DOHH2 (cell line): ENCODE data around the gene BCOR.
A peak's percentile ranks its signal among the peaks of the same experiment; 100 is the strongest.

Experiments used
- H3F3A ChIP-seq: fragments of 200-600 bp; sonication (generic), shearing (Covaris generic); 2 replicates; pipeline ENCODE4 v1.6.0; 2016; ENCODE audit warnings: antibody characterized with exemption, mild to moderate bottlenecking; ENCODE audit not compliant: control insufficient read depth, insufficient read depth
- H3K27ac ChIP-seq: fragments of 200-600 bp; sonication (generic); 2 replicates; pipeline ENCODE4 v1.5.1; 2014; ENCODE audit warnings: low read depth, mild to moderate bottlenecking, low read length, moderate library complexity
- H3K27me3 ChIP-seq: fragments of 200-600 bp; sonication (generic); 2 replicates; pipeline ENCODE4 v1.6.1; 2014; ENCODE audit warnings: mild to moderate bottlenecking, low read length, mixed read lengths; ENCODE audit not compliant: control insufficient read depth
- H3K36me3 ChIP-seq: fragments of 200-600 bp; sonication (generic); 2 replicates; pipeline ENCODE4 v1.6.1; 2014; ENCODE audit warnings: mild to moderate bottlenecking, low read length, moderate library complexity, mixed read lengths; ENCODE audit not compliant: control insufficient read depth
- H3K4me1 ChIP-seq: fragments of 200-600 bp; sonication (generic); 2 replicates; pipeline ENCODE4 v1.6.1; 2014; ENCODE audit warnings: mild to moderate bottlenecking, low read length, mixed read lengths; ENCODE audit not compliant: control insufficient read depth
- H3K4me2 ChIP-seq: fragments of 200-600 bp; sonication (generic); 2 replicates; pipeline ENCODE4 v1.6.0; 2014; ENCODE audit warnings: mild to moderate bottlenecking, low read length, moderate library complexity
- H3K4me3 ChIP-seq: fragments of 200-600 bp; sonication (generic); 2 replicates; pipeline ENCODE4 v1.5.1; 2014; ENCODE audit warnings: mild to moderate bottlenecking, low read length, mixed read lengths
- H3K79me2 ChIP-seq: fragments of 200-600 bp; sonication (generic); 2 replicates; pipeline ENCODE4 v1.6.1; 2014; ENCODE audit warnings: mild to moderate bottlenecking, low read length, mixed read lengths; ENCODE audit not compliant: control insufficient read depth
- H3K9me2 ChIP-seq: fragments of 200-600 bp; sonication (generic); replicated peaks from 2 replicates; pipeline ENCODE4 v1.6.1; 2014; ENCODE audit warnings: mild to moderate bottlenecking, low read length, mixed read lengths; ENCODE audit not compliant: control insufficient read depth
- H3K9me3 ChIP-seq: fragments of 200-600 bp; sonication (generic); 2 replicates; pipeline ENCODE4 v1.6.1; 2014; ENCODE audit warnings: antibody characterized with exemption, low read length, mixed read lengths; ENCODE audit not compliant: control insufficient read depth, insufficient read depth
- H4K20me1 ChIP-seq: fragments of 200-600 bp; sonication (generic); 2 replicates; pipeline ENCODE4 v1.6.0; 2014; ENCODE audit warnings: low read depth, mild to moderate bottlenecking, antibody characterized with exemption, low read length, moderate library complexity; ENCODE audit not compliant: control insufficient read depth, insufficient read depth
- CTCF ChIP-seq: fragments of 200-600 bp; sonication (generic); IDR thresholded peaks from one replicate; pipeline ENCODE4 v1.5.1; 2014; ENCODE audit warnings: antibody characterized with exemption, mild to moderate bottlenecking, low read depth, low read length; ENCODE audit not compliant: poor library complexity, severe bottlenecking
- EZH2phosphoT487 ChIP-seq: fragments of 200-600 bp; sonication (generic); IDR thresholded peaks from 2 replicates; pipeline ENCODE4 v1.6.1; 2017; ENCODE audit warnings: borderline replicate concordance, mild to moderate bottlenecking, antibody characterized with exemption, low read length, moderate library complexity, mixed read lengths

The BCOR gene

DNA sequence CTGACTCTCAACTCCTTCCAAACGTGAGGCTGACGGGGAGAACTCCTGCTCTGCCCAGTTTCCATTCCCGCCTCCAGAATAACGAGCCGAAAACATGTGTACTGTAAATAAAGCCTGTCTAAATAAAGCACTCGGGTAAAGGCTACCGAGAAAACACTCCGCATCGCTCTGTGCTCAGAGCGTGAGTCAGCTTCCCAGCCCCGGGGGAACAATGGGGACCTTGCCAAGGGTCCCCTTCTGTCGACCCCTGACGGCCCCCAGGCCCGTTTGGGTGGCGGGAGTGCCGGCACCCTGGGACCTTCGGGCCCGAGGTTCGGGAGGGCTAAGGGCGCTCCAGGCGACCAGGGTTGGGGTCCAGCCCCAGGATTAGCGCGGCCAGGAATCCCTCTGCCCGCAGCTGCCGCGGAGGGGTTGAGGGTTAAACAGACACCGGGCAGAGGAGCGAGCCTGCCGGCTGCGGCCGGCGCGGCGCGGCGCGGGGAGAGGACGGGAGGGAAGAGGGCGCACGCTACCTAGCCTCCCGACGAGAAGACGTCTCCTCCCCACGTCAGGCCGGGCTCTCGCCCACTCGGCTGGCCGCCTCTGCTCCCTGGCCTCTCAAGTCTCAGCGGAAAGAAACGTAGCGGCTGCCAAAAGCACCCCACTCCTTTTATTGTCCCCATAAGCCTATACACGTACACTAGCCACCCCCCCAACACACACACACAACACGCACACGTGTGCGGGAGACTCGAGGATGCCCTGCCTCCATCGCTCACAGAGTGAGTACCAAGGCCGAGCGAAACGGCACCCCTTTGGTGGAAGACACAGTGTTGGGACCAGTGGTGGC lies 85.5 kb downstream of the BCOR start:
- Histone ChIP-seq H3K4me1 (peaks cover 22% of the 10 kb centered on the region), H3K79me2 (no peaks in the 10 kb centered on the region), H3K27ac (no peak overlapping the region), H3K4me3 (no peak overlapping the region), H3K4me2 (peak overlapping the region; percentile 80; the same call in 1 of the 2 replicates), H3K9me3 (no peaks in the 10 kb centered on the region), H4K20me1 (no peaks in the 10 kb centered on the region), H3K36me3 (no peaks in the 10 kb centered on the region), H3K27me3 (peaks cover 58% of the 10 kb centered on the region), H3K9me2 (no peaks in the 10 kb centered on the region), H3F3A (no peaks in the 10 kb centered on the region)
- TF ChIP-seq EZH2phosphoT487 (no peak), CTCF (no peak)

DNA sequence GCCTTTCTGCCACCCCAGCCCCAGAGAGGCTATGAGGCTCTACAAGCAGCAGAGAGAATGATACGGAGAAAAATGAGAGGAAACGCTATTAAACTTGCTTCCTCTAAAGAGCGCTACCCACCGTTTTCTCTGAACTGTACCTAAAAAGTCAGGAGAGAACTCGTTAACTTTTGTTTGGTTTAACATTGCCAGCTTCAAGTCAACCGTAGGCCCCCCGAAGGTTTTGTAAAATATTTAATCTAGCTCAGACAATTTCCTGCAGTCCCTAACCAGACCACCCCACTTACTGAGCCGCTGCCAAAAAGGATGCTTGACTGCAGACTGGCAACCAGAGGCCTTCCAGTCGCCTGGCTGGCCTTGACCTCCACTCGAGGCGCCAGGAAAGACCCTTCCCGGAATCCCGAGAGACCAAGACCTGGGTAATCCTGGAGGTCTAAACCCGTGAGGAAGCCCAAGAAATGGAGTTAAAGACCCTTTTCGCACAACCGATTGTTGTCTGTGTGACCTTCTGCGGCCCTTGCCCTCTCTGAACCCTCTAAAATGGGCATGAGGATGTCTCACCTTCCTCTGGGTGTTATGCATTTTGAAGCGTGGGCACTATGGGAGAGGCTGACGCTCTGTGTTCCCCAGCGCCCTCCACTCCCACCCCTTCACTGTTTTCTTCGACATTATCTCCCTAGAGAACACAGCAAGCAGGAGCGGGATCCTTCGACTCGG lies 86.3 kb downstream of the BCOR start:
- H3K4me3 ChIP-seq, result no peak overlapping the region

GRCh38 chrX:40010550-40011321 lies 87.0 kb downstream of the BCOR start:
- Histone ChIP-seq H3K27ac (no peak overlapping the region), H3K9me3 (no peaks in the 10 kb centered on the region), H3F3A (no peaks in the 10 kb centered on the region), H3K36me3 (no peaks in the 10 kb centered on the region), H4K20me1 (no peaks in the 10 kb centered on the region), H3K79me2 (no peaks in the 10 kb centered on the region), H3K9me2 (no peaks in the 10 kb centered on the region), H3K4me3 (no peak overlapping the region), H3K4me2 (no peak overlapping the region), H3K4me1 (peaks cover 22% of the 10 kb centered on the region), H3K27me3 (peaks cover 72% of the 10 kb centered on the region)
- TF ChIP-seq CTCF (no peak), EZH2phosphoT487 (no peak)

More for the DNA sequence above, 86.3 kb downstream of the BCOR start:
- TF ChIP-seq CTCF, result no peak
- TF ChIP-seq EZH2phosphoT487, result no peak
- H3K9me2 ChIP-seq, result no peaks in the 10 kb centered on the region
- H3F3A ChIP-seq, result no peaks in the 10 kb centered on the region
- no peak overlapping the region for H3K4me2 ChIP-seq
- H3K4me1 ChIP-seq, result peaks cover 22% of the 10 kb centered on the region
- H4K20me1 ChIP-seq, result no peaks in the 10 kb centered on the region
- no peak overlapping the region for H3K27ac ChIP-seq
- peaks cover 66% of the 10 kb centered on the region for H3K27me3 ChIP-seq
- H3K9me3 ChIP-seq, result no peaks in the 10 kb centered on the region
- no peaks in the 10 kb centered on the region for H3K79me2 ChIP-seq
- no peaks in the 10 kb centered on the region for H3K36me3 ChIP-seq
